Ammon's horn (tissue), 1 donor: ENCODE results near the gene MTCH1.

Source experiments
- DNase-seq: peaks from one replicate; pipeline ENCODE4 v3.0.0-alpha.2; 2016; ENCODE audit warnings: low spot score

The MTCH1 gene, protein sequence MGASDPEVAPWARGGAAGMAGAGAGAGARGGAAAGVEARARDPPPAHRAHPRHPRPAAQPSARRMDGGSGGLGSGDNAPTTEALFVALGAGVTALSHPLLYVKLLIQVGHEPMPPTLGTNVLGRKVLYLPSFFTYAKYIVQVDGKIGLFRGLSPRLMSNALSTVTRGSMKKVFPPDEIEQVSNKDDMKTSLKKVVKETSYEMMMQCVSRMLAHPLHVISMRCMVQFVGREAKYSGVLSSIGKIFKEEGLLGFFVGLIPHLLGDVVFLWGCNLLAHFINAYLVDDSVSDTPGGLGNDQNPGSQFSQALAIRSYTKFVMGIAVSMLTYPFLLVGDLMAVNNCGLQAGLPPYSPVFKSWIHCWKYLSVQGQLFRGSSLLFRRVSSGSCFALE

DNA sequence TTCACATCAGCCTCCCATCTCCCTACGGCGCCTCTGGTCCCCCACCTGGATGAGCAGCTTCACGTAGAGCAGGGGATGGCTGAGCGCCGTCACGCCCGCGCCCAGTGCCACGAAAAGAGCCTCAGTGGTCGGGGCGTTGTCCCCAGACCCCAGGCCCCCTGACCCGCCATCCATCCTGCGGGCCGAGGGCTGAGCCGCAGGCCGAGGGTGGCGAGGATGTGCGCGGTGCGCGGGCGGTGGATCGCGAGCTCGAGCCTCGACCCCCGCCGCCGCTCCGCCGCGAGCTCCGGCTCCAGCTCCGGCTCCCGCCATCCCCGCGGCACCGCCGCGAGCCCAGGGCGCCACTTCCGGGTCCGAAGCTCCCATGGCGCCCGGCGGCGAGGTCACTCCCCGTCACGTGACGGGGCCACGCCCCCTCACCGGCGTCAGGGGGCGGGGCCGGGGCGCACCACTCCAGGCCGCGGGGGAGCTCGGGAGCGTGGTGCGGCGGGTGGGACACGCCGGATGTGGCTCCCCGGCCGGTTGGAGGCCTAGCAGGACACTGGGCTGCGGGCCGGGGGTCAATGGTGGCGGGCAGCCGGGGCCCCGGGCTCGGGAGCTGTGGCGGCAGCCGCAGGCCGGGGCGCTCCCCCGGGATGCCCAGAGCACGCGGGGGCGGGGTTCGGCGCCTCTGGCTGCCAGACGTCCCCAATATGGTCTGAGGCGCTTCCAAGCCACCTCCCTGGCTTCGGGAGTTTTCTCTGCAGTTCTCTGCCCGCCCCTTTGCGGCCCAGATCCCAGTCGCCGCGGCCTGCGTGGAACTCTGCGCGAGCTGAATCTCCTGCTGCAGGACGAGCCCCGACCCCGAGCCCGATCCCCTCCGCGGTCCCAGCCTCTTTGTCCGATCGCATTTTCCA is at the start of gene MTCH1:
Gene MTCH1, minus strand, starts transcription at position 389 of the 896 bp plus-strand sequence. Its CDS starts 23 bp downstream, at position 366.
- peak; percentile 94 for DNase-seq

DNA sequence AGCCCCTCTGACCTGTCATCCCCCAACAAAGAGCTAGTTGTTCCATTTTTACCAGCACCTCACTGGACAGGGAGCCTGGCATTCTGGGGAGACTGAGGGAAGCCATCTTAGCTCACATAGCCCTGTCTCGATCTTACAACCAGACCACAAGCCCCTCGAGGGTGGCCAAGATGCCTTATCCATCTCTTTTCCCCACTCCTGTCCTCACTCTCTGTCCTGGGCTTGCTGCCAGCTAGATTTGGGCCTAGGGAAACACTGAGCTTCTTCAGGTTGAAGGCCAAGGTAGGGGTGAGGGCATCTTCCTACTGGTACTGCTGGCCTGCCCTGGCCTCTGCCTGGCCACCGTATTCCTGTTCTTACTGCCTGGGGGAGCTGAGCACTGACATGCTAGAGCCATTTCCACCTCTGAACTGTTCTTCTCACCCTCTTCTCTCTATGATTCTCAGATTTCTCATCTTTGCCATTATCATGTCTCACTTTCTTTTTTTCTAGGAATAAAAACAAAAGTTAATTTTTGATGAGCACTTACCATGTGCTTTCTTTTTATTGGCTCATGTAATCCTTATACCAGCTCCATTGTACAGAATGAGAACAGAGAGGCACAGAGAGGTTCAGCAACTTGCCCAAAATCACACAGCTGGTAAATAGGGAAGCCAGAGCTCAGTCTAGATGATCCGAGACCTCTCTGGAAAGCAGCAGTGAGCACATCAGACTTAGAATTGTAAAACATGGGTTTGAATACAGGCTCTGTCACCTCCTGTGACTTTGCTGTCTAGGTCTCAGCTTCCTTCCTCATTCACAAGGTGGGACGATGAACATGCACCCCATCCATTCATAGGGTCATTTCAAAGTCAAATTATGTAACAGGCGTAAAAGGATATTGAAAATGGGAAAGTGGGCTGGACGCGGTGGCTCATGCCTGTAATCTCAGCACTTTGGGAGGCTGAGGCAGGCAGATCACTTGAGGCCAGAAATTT is 48.1 kb upstream of the MTCH1 start:
- no peak for DNase-seq

DNA sequence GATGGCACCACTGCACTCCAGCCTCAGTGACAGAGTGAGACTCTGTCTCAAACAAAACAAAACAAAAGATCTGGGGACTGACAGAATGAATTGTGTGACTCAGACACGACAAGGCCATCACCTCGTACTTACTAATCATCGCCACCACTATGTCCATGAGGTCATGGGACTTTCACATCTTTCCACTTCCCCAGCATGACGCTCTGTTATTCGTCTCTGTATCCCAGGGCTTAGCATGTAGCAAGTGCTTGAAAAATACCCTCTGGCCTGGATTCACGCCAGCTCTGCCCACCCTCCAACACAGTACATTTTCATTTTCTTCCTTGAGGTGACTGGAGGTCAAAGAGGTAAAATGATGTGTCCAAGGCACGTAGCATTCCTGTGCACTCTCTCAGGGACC is 47.3 kb upstream of the MTCH1 start:
- DNase-seq, result no peak

DNA sequence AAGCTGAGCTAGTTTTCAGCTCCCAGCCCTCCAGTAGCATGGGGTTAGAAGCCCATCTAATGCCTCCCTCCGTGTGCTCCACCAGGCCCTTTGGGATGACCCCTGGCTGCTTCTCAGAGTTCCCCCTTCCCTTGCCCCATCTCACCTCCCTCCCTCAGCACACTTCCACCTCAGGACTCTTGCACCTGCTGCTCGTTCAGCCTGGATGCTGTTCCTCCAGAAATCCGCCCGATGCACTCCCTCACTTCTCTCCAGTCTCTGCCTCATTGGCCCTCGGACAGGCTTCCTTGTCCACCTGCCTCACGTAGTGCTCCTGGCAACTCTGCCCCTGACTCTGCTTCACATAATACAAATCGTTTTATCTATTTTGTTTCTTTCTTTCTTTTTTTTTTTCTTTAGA is 46.2 kb upstream of the MTCH1 start:
- no peak for DNase-seq

DNA sequence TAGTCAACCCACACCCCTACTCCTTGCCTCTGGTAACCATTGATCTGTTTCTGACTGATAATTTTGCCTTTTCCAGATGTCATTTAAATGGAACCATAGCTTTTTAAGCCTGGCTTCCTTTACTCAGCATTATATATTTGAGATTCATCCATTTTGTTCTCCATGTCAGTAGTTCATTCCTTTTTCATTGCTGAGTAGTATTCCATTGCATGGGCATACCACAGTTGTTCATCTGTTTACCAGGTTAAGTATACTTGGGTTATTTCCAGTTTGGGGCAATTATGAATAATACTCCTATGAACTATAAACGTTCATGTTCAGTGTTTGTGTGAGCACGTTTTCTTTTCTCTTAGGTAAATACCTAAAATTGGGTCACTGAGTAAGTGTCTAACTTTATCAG is 44.6 kb upstream of the MTCH1 start:
- DNase-seq, result no peak

DNA sequence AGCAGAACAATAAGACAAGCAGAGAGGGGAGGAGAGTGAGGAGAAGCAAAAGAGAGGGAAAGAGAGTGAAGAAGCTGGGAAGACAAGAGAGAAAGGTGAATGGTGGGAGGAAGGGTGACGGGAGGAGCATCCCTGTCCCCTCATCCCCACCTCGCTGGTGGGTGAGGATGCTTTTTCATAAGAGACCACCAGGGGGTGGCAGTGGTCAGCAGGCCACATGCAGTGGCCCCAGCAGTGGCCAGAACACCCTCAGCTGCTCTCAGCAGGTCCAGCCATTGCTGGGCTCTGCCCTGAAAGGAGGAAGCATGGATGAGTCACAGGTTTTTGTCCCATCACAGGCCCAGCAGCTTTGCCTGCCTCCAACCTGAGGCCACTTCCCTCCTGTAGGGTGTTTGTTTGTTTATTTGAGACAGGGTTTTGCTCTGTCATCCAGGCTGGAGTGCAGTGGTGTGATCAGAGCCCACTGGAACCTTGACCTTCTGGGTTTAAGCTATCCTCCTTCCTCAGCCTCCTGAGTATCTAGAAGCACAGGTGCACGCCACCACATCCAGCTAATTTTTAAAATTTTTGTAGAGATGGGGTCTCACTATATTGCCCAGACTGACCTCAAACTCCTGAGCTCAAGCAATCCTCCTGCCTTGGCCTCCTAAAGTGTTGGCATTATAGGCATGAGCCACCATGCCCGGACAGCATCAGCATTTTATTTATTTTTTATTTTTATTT is 43.4 kb upstream of the MTCH1 start:
- DNase-seq, result peak; percentile 75

DNA sequence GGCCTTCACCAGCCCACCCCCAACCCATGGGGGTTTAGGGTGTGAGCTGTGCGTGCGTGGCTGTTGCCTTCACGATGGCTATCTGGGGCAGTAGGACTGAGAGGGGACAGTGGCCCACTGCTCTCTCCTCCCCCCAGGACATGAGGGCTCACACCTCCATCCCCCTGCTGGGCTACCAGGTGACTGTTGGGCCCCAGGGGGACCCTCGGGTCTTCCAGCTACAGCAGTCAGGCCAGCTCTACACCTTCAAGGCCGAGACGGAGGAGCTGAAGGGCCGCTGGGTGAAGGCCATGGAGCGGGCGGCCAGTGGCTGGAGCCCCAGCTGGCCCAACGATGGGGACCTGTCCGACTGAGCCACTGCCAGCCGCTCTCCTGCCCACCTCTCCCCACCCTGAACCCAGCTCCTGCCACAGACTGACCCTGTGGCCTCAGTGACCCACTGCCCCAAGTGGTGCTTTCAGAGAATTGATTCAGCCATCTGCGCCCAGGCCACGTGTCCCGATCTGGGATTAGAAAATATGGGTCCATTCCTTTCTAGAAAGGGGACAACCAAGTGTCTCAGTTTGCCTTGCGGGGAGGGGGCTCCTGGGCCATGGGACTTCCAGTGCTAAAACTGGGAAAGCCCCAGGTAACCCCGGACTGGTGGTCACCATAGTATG is 41.9 kb upstream of the MTCH1 start:
- no peak for DNase-seq

DNA sequence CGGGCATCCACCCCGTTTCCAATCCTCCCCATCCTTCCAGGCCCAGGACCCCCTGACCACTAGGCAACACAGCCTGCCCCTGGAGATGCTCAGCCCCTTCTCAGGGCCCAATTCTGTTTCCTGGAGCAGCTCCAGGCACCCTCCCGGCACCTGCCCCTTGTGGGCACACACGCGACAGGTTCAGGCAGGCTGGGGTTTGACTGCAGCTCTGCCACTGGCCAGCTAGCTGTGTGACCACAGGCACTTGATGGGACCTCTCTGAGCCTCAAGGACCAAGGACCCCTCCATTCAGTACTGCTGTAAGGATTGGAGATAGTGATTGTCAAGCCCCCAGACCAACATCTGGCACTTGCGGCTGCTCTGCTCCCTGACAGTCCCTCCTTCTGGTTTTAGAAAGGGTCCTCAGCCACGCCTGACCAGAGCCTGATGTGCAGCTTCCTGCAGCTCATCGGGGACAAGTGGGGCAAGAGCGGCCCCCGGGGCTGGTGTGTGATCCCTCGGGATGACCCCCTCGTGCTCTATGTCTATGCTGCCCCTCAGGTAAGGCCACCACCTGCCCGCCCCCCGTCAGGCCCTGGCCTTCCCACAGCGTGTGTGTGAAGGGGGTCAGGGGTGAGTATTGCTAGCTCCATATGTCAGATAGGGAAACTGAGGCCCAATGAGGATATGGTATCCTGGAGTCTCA is 41.2 kb upstream of the MTCH1 start:
- no peak for DNase-seq

DNA sequence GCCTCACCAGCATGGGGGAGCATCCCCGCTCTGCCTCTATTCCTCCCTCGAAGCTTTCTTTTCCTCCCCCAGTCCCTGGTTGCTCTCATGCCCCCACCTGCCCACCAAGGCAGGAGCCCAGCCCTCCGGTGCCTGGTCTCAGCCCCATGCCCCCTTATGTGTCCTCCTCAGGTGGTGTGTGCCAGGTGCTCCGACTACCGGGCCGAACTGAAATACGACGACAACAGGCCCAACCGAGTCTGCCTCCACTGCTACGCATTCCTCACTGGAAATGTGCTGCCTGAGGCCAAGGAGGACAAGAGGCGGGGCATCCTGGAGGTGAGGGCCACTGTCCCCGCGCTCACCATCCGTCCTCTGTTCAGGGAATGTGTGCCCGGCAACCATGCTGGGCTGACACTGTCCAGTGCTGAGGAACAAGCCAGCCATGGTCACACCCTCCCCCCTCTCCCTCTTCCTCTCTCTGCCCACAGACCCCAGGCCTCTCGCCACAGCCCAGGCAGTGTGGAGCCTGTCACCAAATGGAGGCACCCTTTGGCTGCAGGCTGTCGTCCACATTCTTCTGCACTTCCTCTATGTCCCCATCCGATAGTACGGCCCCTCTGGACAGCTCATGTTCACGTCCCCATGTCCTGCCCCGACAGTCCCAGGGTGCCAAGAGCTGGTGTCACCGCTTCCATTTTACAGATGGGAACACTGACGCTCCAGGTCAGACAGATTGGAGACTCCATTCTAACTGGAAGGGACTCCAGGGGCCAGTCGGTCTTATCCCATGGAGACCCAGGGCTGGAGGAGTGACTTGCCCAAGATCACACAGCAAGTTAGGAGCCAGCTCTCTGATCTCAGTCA is 39.8 kb upstream of the MTCH1 start:
- DNase-seq, result no peak

DNA sequence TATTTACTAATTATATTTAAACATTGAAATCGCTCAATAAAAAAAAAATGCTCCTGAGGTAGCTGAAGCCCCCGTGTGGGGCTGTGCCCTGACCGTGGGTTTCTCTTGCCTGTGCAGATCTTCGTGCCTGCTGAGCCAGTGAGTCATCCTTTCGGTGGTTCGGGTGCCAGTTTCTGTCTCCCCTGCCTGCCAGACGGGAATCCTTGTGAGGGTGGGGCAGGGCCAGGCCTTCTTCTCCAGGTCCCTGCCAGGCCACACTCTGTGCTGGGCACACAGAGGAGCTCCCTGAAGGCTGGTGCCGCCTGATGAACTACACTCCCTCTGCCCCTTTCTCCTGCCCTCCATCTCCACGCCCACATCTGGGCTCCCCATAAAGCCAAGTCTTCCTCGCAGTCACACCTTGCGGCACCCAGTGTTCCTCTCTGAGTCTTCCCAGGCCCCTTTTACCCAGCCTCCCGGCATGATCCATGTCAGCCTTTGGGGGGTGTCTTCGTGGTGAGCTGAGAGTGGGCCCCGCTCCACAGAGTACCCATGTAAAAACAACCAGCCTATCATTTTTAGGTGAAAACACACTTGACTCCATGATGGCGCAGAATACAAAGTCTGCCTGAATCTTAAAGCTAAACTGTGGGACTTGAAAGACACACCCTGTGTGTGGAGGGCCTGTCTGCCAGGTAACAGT is 38.8 kb upstream of the MTCH1 start:
- no peak for DNase-seq

DNA sequence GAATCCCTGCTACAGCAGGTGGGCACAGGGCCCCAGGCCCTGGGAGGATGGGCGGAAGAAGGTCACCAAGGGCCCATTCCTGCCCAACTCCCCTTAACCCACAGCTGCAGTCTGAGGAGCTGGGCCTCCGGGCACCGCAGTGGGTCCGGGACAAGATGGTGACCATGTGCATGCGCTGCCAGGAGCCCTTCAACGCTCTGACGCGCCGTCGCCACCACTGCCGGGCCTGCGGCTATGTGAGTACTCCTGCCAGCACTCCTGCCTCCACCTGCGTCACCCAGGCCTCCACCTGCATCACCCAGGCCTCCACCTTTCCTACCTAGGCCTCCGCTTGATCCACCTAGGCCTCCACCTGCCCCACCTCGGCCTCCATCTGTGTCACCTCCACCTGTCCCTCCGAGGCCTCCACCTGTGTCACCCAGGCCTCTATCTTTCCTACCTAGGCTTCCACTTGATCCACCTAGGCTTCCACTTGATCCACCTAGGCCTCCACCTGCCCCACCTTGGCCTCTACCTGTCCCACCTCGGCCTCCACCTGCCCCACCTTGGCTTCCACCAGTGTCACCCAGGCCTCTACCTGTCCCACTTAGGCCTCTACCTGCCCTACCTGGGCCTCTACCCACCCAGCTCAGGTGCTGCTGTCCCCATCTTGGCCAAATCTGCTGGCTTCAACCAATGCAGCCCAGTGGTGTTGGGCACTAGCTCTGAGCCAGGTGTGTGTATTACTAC is 36.3 kb upstream of the MTCH1 start:
- DNase-seq, result no peak

DNA sequence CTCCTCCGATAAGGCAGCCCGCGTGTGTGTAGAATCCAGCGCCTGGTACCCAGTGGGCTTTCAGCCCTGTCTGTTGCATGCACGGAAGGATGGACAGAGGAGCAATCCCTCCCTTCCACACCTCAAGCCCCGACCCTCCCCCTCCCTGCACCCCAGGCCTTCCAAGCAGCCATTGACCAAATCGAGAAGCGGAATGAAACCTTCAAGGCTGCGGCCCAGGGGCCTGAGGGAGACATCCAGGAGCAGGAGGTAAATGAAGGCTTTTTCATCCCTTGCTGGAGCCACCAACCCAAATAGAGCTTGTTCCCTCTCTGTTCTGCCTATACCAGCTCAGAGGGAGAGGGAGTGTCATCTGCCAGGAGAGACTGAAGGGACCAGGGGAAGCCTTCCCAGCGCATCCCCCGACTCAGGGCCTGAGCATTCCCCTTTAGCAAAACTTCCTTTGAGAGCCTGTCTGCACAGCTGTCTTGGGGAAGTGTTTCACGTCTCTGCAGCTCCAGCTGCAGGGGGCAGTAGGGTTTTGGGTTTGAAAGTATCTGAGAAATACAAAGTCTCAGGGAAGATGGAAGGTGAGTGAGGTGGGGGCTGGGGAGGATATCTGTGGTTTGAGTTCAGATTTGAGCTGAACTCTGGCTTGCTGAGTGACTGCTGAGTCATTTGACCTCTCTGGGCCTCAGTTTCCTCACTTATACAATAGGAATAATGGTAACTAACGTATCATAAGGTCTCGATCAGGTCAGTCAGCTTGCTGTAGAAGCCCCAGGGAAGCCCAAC is 35.5 kb upstream of the MTCH1 start:
- DNase-seq, result no peak

DNA sequence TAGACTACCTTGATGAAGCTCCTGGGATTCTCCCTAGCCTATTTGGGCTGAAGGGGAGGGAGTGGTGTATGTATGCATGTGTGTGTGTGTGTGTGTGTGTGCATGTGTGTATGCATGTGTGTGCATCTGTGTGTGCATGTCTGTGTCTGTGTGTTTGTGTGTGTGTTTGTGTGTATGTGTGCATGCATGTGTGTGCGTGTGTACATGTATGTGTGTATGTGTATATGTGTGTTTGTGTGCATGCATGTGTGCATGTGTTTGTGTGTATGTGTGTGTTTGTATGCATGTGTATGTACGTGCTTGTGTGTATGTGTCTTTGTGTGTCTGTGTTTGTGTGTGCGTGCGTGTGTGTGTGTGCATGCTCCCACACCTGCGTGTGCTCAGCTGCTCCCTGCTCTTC is 34.8 kb upstream of the MTCH1 start:
- no peak for DNase-seq

DNA sequence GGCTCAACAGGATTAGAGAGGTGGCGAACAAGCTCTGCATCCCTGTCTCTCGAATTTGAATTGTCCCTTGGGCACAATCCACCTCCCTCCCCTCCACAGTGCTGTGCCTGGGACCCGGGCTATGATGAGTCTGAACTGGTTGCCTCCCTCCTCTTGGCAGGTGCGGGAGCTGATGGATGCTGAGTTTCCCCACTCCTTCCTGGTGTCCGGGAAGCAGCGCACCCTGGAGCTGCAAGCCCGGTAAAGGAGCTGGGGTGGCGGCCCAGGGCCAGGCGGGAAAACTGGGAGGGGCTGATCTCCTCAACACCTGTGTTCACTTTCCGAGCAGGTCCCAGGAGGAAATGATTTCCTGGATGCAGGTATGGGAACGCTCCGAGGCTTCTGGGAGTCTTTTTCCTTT is 34.4 kb upstream of the MTCH1 start:
- DNase-seq, result no peak

DNA sequence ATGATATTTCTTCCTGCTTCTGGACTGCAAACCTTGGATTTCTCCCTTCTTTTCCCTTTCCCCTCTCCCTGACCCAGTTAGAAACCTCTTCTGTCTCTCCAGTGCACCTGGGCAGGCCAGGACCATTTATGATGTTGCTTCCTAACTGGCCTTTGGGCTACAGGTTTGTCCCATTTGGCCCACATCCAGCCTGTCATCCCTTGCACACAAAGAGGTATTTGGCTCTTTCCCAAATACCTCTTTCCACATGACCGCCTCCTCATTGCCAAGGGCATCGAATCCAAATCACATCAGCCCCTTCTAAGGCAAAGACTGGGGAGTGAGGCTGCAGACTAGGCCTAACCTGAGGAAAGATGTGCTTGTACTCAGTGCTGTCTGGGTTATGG is 33.1 kb upstream of the MTCH1 start:
- DNase-seq, result no peak

DNA sequence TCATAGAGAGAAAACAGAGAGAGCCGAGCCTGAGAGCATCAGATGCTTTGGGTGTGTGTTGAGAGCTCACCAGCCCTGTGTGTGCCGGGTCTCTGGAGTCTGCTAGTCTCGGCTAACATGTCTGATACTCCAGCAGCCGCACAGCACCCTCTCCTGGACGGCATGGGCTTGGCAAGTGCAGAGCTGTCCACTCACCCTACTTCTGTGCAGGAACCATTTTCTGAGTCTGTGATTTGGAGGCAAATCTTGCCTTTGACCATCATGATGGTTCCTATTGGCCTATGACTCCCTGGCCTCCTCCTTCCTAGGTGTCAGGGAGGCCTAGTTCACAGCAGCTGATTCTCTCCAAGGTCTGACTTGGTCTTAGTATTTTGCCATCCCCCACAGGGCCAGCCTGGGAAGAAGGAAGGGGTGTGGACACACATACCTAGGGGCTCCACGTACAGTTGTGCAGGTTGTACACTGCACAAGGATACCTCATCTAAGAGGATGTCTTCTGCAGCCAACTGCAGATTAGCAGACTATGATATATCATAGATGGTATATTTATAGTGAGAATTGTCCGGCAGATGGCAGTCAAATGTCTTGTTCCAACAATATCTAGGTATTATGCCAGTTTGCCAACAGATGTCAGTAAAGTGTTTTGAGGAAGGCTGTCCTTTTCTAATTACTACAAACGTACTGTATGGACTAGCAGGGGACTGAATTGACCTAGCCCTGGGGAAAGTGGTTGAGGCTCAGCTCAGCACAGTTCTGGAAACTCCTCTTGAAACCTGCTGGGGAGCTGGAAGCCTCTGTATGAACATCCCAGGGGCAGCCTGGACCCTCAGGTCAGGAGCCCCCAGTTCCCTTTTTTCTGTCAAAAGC is 32.4 kb upstream of the MTCH1 start:
- DNase-seq, result peak; percentile 97
